ENCODE data around the gene C19orf38. TPM values are rescaled to one million over a fixed set of nuclear protein-coding genes. Genes with fewer than 3 reads are reported as not detected.

C19orf38 gene
- under 1 TPM in 1 of 2 donors, not detected in 1; 0.24 TPM for total RNA-seq
- not detected for polyA plus RNA-seq (2013, experiment 1 of 2)
- not detected for polyA plus RNA-seq (2013, experiment 2 of 2)
- long read RNA-seq, experiment 1, partial matches to known transcripts: 0 of 1 reads
- long read RNA-seq, experiment 1, other reads (novel, unspliced or antisense): 1 of 1 reads
- long read RNA-seq, experiment 2: 0 reads
- long read RNA-seq, experiment 3: 0 reads
- long read RNA-seq, experiment 4: 0 reads

DNA sequence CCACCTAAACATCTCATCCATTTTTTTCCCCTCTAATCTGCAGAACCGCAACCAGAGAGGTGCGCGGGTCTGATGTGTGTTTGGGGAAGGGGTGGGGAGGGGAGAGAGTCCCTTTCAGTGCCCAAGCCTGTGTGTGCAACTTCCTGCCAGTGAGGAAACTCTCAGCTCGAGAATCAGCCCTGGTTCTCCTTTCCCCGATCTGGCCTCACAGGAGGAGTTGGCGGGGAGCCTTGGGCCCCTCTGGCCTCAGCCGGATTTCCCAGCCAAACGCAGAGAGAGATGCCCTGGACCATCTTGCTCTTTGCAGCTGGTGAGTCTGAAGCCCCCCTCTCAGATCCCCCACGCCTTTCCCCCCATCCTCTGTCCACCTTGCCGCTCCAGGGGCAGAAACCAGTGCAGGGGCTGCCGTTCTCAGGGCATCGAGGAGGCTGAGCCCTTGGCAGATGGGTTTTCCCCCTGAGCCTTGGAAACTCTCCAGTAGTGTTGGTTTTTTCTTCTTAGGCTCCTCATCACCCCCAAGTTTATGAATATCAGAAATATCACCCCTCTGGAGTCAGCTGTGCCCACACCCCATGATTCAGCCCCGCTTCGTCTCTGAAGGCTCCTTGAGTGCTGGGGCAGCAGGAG is at the start of gene C19orf38:
TSS of gene C19orf38 (plus strand) at position 186 of the 627 bp plus-strand sequence. CDS start at position 280, 94 bp downstream.
- Histone ChIP-seq H3K9ac (ENCODE audit: extremely low read depth, low read length, poor library complexity, severe bottlenecking) (no peak within 1 kb of the TSS), H3K4me3 (ENCODE audit: low read length) (no peak within 1 kb of the TSS), H3K27ac (ENCODE audit: low read depth, low read length) (no peak within 1 kb of the TSS), H3K4me1 (ENCODE audit: control insufficient read depth, insufficient read depth, low read length) (no peaks in the 10 kb centered on the region), H3K36me3 (ENCODE audit: control insufficient read depth, insufficient read depth, low read length) (no peaks in the 10 kb centered on the region), H3K27me3 (ENCODE audit: control insufficient read depth, insufficient read depth, low read length, poor library complexity, severe bottlenecking) (no peaks in the 10 kb centered on the region), H3K9me3 (ENCODE audit: control insufficient read depth, low read length) (peaks cover 9% of the 10 kb centered on the region)
- Mint-ChIP-seq H3K9me3 (peaks cover 12% of the 10 kb centered on the region), H3K27me3 (ENCODE audit: insufficient read depth) (peaks cover 27% of the 10 kb centered on the region), H3K27ac (no peak within 1 kb of the TSS), H3K36me3 (ENCODE audit: low read depth) (no peaks in the 10 kb centered on the region), H3K4me1 (no peaks in the 10 kb centered on the region), H3K4me3 (no peak within 1 kb of the TSS)
- TF ChIP-seq, protein P1, sequence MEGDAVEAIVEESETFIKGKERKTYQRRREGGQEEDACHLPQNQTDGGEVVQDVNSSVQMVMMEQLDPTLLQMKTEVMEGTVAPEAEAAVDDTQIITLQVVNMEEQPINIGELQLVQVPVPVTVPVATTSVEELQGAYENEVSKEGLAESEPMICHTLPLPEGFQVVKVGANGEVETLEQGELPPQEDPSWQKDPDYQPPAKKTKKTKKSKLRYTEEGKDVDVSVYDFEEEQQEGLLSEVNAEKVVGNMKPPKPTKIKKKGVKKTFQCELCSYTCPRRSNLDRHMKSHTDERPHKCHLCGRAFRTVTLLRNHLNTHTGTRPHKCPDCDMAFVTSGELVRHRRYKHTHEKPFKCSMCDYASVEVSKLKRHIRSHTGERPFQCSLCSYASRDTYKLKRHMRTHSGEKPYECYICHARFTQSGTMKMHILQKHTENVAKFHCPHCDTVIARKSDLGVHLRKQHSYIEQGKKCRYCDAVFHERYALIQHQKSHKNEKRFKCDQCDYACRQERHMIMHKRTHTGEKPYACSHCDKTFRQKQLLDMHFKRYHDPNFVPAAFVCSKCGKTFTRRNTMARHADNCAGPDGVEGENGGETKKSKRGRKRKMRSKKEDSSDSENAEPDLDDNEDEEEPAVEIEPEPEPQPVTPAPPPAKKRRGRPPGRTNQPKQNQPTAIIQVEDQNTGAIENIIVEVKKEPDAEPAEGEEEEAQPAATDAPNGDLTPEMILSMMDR (conservative IDR thresholded peaks at IDR 0.05): no peak
- WGBS, 2 experiments (ENCODE audit: insufficient coverage in 1 of 2, insufficient read length in 1 of 2): 82 to 88% methylated on average over 9 to 13 of the region's 14 CpGs
- DNase-seq: no peak

- peaks cover 54% of the 10 kb centered on the region for H3K36me3 ChIP-seq (ENCODE audit: control insufficient read depth, insufficient read depth, low read length)
- no peak overlapping the region for H3K4me3 ChIP-seq (ENCODE audit: low read length)
- Mint-ChIP-seq H3K27me3 (ENCODE audit: insufficient read depth) (no peaks in the 10 kb centered on the region), H3K36me3 (ENCODE audit: low read depth) (peaks cover 68% of the 10 kb centered on the region), H3K9me3 (no peaks in the 10 kb centered on the region), H3K4me1 (peaks cover 5% of the 10 kb centered on the region), H3K4me3 (no peak overlapping the region), H3K27ac (no peak overlapping the region)
- 98 to 100% methylated on average over 2 to 9 of the region's 9 CpGs for WGBS, 2 experiments (ENCODE audit: insufficient coverage in 1 of 2, insufficient read length in 1 of 2)
- H3K27me3 ChIP-seq (ENCODE audit: control insufficient read depth, insufficient read depth, low read length, poor library complexity, severe bottlenecking): no peaks in the 10 kb centered on the region
- DNase-seq: no peak
- no peak overlapping the region for H3K27ac ChIP-seq (ENCODE audit: low read depth, low read length)
- H3K9me3 ChIP-seq (ENCODE audit: control insufficient read depth, low read length): no peaks in the 10 kb centered on the region
- H3K4me1 ChIP-seq (ENCODE audit: control insufficient read depth, insufficient read depth, low read length): no peaks in the 10 kb centered on the region
- TF ChIP-seq, protein P1 (conservative IDR thresholded peaks at IDR 0.05): no peak
- H3K9ac ChIP-seq (ENCODE audit: extremely low read depth, low read length, poor library complexity, severe bottlenecking): no peak overlapping the region
Measured at GRCh38 chr19:10800488-10800887, 47.7 kb upstream of the C19orf38 start.

GRCh38 chr19:10802479-10802878 is 45.7 kb upstream of the C19orf38 start:
- Mint-ChIP-seq H3K4me1 (peaks cover 5% of the 10 kb centered on the region), H3K27me3 (ENCODE audit: insufficient read depth) (no peaks in the 10 kb centered on the region), H3K9me3 (no peaks in the 10 kb centered on the region), H3K27ac (peak overlapping the region; percentile 91), H3K36me3 (ENCODE audit: low read depth) (peaks cover 64% of the 10 kb centered on the region), H3K4me3 (no peak overlapping the region)
- TF ChIP-seq, protein P1 (conservative IDR thresholded peaks at IDR 0.05): no peak
- H3K36me3 ChIP-seq (ENCODE audit: control insufficient read depth, insufficient read depth, low read length): peaks cover 42% of the 10 kb centered on the region
- DNase-seq: no peak
- 99 to 100% methylated on average over 5 of the region's 5 CpGs for WGBS, 2 experiments (ENCODE audit: insufficient coverage in 1 of 2, insufficient read length in 1 of 2)
- no peak overlapping the region for H3K27ac ChIP-seq (ENCODE audit: low read depth, low read length)
- no peak overlapping the region for H3K4me3 ChIP-seq (ENCODE audit: low read length)
- H3K9ac ChIP-seq (ENCODE audit: extremely low read depth, low read length, poor library complexity, severe bottlenecking): no peak overlapping the region
- H3K9me3 ChIP-seq (ENCODE audit: control insufficient read depth, low read length): no peaks in the 10 kb centered on the region
- H3K4me1 ChIP-seq (ENCODE audit: control insufficient read depth, insufficient read depth, low read length): no peaks in the 10 kb centered on the region
- H3K27me3 ChIP-seq (ENCODE audit: control insufficient read depth, insufficient read depth, low read length, poor library complexity, severe bottlenecking): no peaks in the 10 kb centered on the region

Data from endodermal cell (in vitro differentiated cells).